Activated CD8-positive, alpha-beta memory T cell treated with anti-CD3 and anti-CD28 coated beads, Interleukin-2, amount 50 U/mL, for 1 hour (primary cell): ENCODE measurements around the gene AHCYL1.
"Not testable (repeated sequence)": the region's sequence is repeated elsewhere in the genome, so short reads cannot be mapped to it uniquely, and the experiment has no call there.

Source experiments
- DNase-seq: peaks from one replicate; pipeline ENCODE4 v3.0.0-alpha.2; 2020; ENCODE audit errors: extremely low read depth

AHCYL1 gene

GRCh38 chr1:109997867-109998229, 13.3 kb downstream of the AHCYL1 start:
- DNase-seq = no peak

GRCh38 chr1:110002695-110003094, 18.1 kb downstream of the AHCYL1 start:
- DNase-seq = no peak

DNA sequence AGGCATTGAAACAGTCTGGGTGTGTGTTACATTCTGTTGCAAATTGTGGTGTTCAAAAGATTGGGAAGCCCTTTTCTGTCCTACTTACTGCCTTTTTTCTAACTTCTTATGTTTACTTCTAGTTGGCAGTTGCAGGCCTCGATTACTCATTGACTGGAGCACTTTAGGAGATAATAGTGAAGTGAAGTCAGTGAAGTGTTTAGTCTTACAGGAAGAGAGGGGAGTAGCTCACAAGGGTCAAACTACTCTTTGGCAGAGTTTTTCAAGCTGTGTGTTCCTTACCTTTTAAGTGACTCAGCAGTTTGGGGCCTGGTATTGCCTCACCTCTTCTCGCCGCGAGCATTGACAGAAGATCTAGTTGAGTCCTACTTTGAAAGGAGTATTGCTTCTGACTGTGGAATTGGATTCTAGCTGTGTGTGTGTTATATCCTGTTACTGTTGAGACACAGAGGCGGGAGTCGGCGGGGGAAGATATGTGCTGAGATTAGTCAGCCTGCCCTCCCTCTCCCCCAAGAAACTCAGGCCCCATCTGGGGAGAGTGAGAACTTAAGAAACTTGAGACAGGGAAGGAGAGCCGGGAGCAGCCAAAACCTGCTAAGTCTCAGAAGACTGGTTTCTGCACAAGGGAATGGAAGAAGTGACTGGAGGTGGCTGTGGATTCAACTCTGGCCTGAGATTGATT, 19.3 kb downstream of the AHCYL1 start:
- no peak for DNase-seq

- DNase-seq = no peak
These were observed 20.0 kb downstream of the AHCYL1 start for GRCh38 chr1:110004583-110004982.

DNA sequence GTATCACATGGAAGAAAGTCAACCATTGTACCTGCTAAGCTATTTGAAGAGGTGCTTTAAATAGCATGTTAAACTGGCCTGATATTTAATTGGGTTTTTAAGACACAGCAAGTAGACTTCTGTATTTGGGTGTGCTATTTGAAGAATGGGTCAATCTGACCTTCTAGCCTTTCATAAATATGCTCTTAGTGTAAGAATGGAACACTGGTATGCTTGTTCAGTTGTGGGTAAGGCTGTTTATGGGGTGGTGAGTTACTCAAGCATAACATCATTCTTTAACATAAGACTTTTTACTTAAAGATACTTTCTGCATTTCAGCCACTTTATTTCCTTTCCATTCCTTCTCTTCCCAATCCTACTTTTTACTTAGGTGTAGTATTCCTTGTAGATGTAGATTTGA, 21.4 kb downstream of the AHCYL1 start:
- no peak for DNase-seq

- DNase-seq = no peak
These were observed 22.0 kb downstream of the AHCYL1 start for GRCh38 chr1:110006516-110006915.

DNA sequence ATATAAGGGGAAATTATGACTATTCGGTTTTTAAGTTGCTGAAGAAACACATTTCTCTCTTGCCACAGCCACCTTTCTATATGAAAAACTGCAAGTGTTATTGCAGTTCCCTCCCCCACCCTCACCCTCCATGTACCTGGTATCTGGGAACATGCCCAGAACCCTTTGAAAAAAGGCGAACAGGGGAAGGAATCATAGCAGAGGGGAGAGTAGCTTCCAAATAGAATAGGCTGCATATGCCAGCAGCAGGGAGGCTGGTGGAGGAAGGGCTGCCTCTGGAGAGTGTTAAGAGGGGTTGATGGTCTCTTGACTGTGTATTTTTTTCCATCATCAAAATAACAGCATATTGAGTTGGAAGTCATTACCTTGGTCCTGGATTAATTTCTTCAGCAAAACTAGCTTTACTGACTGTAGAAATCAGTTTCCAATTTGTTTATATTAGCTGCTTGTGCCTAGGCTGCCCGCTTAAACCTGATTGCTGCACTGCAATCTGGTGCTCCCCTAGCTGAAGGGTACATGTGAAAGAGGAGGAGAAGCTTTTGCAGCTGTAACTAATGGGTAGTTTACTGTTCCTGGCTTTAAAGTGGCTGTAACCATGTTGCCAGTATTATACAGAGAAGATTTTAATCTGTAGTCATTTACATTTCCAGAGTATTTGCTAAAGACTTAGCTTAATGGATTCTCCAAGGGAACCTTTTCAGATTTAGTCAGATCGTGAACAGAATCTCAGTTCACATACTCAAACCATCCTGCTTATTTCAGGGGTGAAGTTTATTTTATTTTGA, 22.7 kb downstream of the AHCYL1 start:
- no peak for DNase-seq

- DNase-seq = no peak
These were observed 24.5 kb downstream of the AHCYL1 start for GRCh38 chr1:110008971-110009565.

DNA sequence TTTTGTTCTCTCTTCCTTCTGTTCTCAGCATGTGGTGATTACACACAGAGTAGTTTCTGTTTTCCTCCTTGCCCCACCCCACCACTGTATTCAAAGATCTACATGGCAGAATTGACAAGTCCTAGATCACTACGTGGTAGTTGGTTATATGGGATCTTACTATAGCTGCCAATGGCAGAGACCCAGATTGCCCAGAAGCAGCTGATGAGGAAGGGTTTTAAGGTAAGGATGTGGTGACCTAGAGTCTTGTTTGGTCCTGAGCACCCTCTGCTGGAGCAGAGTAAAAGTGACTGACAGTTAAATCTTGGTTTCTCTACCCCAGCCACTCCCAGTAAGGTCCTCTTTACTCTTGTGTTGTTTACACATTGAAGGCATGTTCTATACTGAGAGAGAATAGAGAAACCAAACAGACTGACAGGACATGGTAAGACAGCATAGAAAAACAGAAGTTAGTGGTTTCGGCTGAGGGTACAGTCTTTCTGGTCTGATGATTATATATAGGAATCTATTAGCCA, 27.0 kb downstream of the AHCYL1 start:
- DNase-seq = no peak

DNA sequence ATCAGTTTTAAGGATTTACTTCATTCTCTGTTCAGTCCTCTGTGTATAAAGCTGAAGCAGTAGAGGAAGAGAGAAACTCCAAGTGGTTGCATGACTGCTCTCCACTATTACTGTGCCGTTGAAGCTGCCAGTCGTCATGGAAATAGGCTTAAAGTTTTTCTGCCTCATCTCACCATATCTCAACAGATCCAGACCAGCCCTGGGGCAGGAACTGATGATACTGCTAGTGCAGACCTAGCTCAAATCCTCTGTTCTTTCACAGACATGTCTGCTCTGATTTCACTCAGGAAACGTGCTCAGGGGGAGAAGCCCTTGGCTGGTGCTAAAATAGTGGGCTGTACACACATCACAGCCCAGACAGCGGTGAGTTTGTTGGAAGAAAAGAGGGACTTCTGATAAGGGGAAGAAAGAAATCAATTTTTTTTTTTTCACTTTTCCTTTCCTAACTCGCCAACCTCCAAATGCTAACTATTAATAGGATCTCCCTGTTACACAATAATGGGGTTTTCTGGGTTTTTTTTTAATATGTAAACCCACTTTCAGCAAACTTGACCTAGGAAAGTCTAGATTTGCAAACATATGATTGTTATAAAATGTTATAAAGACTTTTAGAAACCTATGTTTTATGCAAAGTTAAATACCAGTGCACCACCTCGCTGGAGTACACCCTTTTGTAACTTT, 27.7 kb downstream of the AHCYL1 start:
- no peak for DNase-seq

DNA sequence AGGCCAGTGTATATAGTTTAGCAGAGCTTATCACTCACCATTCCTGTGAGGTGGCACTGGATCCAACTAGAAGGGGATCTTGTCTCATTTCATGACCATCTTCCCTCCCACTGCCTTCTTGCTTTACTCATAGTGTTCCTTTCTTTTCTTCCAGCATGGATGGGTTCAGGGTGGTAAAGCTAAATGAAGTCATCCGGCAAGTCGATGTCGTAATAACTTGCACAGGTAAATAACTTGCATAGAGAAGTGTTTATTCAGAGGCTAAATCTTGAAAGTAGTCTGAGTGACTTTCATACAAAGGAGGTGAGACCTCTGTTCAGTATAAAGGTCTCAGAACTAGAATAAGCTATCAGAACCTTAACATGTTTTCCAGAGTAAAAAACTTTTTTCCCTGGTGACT, 33.2 kb downstream of the AHCYL1 start:
- DNase-seq = no peak

- DNase-seq = no peak
These were observed 33.8 kb downstream of the AHCYL1 start for GRCh38 chr1:110018396-110018795.

DNA sequence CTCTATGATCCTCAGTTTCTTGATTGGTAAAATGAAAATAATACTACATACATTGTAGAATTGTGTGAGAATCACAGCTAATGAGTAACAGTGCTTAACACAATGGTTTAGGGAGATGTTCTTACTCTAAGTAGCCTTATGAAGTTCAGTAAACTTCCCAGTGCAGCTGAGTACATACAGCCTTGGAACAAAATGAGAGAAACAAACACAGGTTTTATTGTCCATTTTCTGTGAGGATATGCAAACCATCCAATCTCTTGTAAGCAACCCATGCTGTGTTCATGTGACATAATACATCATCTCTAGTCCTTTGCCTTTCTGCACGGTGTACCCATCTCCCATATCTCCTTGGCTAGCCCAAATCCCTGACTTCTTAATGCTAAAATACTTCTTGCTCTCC, 35.2 kb downstream of the AHCYL1 start:
- no peak for DNase-seq

DNA sequence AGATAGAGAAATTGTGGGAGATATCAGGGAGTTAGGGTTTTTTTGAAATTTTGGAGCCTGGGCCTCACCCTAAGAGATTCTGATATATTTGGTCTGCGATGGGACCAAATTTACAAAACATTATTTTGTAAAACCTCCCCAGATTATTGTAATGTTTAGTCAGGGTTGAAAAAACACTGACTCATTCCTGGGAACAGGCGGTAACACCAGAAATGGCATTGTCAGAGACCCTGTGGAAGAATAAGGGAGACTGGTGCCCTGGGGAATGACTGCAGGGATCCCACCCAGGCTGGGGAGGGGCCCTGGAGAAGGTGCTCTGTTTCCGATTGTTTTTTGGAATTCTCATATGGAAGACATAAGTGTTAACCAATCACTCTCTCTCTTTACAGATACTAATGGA, 36.7 kb downstream of the AHCYL1 start:
- no peak for DNase-seq

DNA sequence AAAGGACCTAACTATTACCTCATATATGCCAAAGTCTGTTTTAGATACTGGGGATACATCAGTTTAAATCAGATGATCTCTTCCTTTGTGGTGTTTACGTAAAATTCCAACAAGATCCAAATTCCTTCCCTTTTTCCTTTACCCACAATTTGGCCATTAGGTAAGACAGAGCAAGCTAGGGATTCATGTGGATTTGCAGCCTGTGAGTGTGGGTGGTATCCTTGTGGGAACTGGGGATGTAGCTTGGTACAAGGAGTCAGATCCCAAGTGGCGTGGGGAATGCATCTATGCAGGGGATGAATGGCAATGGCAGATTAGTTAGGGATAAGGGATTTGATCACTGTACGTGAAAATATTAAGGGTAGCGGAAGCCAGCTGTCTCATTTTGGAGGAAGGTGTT, 40.0 kb downstream of the AHCYL1 start:
- DNase-seq = no peak

GRCh38 chr1:110030687-110031086, 46.1 kb downstream of the AHCYL1 start:
- DNase-seq = not testable (repeated sequence)

GRCh38 chr1:110032327-110032726, 47.8 kb downstream of the AHCYL1 start:
- DNase-seq = no peak

DNA sequence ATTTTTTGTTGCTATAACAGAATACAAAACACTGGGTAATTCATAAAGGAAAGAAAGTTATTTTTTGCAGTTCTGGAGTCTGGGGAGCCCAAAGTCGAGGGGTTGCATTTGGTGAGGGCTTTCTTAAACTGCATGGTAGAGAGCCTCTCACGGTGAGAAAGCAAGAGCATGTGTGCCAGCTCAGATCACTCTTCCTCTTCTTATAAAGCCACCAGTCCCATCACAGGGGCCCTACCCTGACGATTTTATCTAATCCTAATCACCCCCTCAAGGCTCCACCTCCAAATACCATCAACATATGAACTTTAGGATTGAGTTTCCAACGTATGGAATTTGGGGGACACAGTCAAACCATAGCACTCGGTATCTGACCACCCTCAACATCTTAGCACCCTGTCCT, 48.9 kb downstream of the AHCYL1 start:
- no peak for DNase-seq

GRCh38 chr1:110034040-110034450, 49.5 kb downstream of the AHCYL1 start:
- no peak for DNase-seq

DNA sequence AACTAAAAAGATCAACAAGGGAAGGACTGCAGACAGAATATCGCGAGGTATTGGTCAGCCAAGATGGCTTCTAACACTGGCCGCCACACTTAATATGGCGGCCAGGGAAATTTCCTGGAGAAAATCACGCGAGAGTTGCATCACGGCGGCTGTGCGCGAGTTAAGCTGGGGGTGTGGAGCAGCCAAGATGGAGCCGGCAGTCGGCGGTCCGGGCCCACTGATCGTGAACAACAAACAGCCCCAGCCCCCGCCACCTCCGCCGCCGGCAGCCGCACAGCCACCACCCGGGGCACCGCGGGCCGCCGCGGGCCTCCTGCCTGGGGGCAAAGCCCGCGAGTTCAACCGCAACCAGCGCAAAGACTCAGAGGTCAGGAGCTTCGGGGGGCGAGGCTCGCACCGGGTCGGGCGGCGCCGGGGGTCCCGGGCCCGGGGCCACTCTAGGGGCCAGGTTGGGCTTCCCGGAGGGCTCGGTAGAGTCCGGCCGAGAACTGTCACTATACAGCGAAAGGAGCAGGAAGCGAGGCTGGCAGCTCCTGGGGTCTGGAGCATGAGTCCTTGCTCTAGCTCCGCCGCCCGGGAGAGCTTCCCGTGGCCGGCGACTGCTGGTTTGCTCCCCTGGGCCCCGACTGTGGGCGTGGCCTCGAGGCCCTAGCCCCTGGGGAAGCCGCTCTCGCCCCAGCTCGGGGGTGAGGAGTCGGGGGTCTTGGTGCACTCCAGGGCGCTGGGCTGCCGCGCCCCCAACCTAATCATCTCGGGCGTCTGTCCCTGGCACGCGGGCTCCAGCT, 50.1 kb downstream of the AHCYL1 start, which contains the start of gene STRIP1:
Gene STRIP1 (plus strand): TSS at position 174 of the 785 bp plus-strand sequence. CDS start 14 bp downstream, at position 188.
- DNase-seq = peak; percentile 81

DNA sequence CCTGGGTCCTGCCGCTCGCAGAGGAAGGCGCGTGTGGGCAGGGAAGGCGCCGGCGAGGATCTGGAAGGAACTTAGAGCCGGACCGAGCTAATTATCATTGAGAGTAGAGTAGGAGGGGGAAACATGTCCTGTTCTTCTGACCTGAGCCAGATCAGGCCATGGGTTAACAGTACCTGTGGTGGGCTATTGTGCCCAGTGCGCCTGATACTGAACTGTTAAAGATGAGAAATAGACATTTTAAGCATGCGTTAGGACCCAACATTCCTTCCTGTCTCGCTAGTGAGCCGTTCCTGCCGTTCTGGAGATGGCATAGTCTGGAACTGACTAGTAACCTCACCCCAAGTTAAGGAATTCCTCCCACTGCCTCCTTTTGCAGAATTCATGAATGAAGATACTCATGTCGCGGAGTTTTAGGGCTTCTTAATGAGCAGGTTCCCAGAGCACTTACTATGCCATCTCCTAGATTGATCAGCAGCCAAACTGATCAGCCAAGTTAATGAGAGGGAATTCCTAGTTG, 50.7 kb downstream of the AHCYL1 start:
- DNase-seq = no peak
